CD8-positive, alpha-beta memory T cell (primary cell): ENCODE results near the gene CSPG4. TPM values are rescaled to one million over a fixed set of nuclear protein-coding genes. Genes with fewer than 3 reads are reported as not detected.
"Not testable (repeated sequence)": the region's sequence is repeated elsewhere in the genome, so short reads cannot be mapped to it uniquely, and the experiment has no call there.

Experiments
- CTCF ChIA-PET: fragments of 350-600 bp; sonication (Branson Sonifier 250); formaldehyde crosslinking; loops from one replicate; lab custom pipeline; 2021; ENCODE audit warnings: antibody characterized with exemption; lab: Charles Lee
- POLR2A ChIA-PET: fragments of 350-600 bp; sonication (Branson Sonifier 250); formaldehyde crosslinking; loops from one replicate; lab custom pipeline; 2021; ENCODE audit warnings: antibody characterized with exemption; lab: Charles Lee
- DNase-seq, 5 donors: peaks; one replicate each; pipeline versions ENCODE4 v3.0.0 to v3.0.0-alpha.2; 2020 to 2022; ENCODE audit warnings: mixed read lengths in 1 of 5
- H3K27ac ChIP-seq: one replicate; pipeline ENCODE4 v1.7.0; 2013; ENCODE audit warnings: low read depth, mild to moderate bottlenecking, low read length, moderate library complexity
- H3K27me3 ChIP-seq: 2 replicates; pipeline ENCODE4 v1.7.0; 2013; ENCODE audit warnings: low read length, mild to moderate bottlenecking; ENCODE audit not compliant: insufficient read depth, poor library complexity, severe bottlenecking
- H3K36me3 ChIP-seq: 2 replicates; pipeline ENCODE4 v1.7.0; 2013; ENCODE audit warnings: mild to moderate bottlenecking, low read length, moderate library complexity; ENCODE audit not compliant: insufficient read depth
- H3K4me1 ChIP-seq: 2 replicates; pipeline ENCODE4 v1.7.0; 2013; ENCODE audit warnings: mild to moderate bottlenecking, low read length, moderate library complexity; ENCODE audit not compliant: insufficient read depth
- H3K4me3 ChIP-seq: 2 replicates; pipeline ENCODE4 v1.7.0; 2013; ENCODE audit warnings: mild to moderate bottlenecking, low read length
- H3K9me3 ChIP-seq: 2 replicates; pipeline ENCODE4 v1.7.0; 2013; ENCODE audit warnings: mild to moderate bottlenecking, low read length
- H3K27ac Mint-ChIP-seq, 8 donors: one replicate each; pipeline ENCODE4 v1.8.0; 2020 to 2021; ENCODE audit warnings: mixed read lengths in 8 of 8, mild to moderate bottlenecking in 6 of 8, inconsistent platforms in 3 of 8, moderate library complexity in 3 of 8
- H3K27me3 Mint-ChIP-seq, 2 donors: one replicate each; pipeline ENCODE4 v1.8.0; 2020 to 2021; ENCODE audit warnings: mixed read lengths in 2 of 2, mild to moderate bottlenecking in 1 of 2, moderate library complexity in 1 of 2
- H3K36me3 Mint-ChIP-seq, 3 donors: one replicate each; pipeline ENCODE4 v1.8.0; 2020 to 2021; ENCODE audit warnings: mixed read lengths in 3 of 3, inconsistent platforms in 1 of 3, mild to moderate bottlenecking in 1 of 3
- H3K4me1 Mint-ChIP-seq, 3 donors: one replicate each; pipeline ENCODE4 v1.8.0; 2020 to 2021; ENCODE audit warnings: mixed read lengths in 3 of 3, inconsistent platforms in 1 of 3, mild to moderate bottlenecking in 1 of 3
- H3K4me3 Mint-ChIP-seq, 7 donors: one replicate each; pipeline ENCODE4 v1.8.0; 2020 to 2021; ENCODE audit warnings: mixed read lengths in 7 of 7, mild to moderate bottlenecking in 6 of 7, moderate library complexity in 4 of 7, inconsistent platforms in 2 of 7
- H3K9me3 Mint-ChIP-seq, 5 donors: one replicate each; pipeline ENCODE4 v1.8.0; 2020 to 2022; ENCODE audit warnings: mixed read lengths in 5 of 5, mild to moderate bottlenecking in 3 of 5, moderate library complexity in 2 of 5, inconsistent platforms in 1 of 5
- polyA plus RNA-seq: library from polyadenylated mRNA; unstranded; fragments of 300-500 nt; fragmentation: Illumina TruSeq; gene quantifications from one replicate; pipeline ENCODE4 v1.2.3, GENCODE V29; 2021
- total RNA-seq, 2 experiments: library from RNA; stranded (reverse); gene quantifications; one replicate each; pipeline ENCODE4 v1.2.3, GENCODE V29; 2021

The CSPG4 gene
- total and polyA plus RNA-seq, 3 experiments from 2014 or later = not detected

DNA sequence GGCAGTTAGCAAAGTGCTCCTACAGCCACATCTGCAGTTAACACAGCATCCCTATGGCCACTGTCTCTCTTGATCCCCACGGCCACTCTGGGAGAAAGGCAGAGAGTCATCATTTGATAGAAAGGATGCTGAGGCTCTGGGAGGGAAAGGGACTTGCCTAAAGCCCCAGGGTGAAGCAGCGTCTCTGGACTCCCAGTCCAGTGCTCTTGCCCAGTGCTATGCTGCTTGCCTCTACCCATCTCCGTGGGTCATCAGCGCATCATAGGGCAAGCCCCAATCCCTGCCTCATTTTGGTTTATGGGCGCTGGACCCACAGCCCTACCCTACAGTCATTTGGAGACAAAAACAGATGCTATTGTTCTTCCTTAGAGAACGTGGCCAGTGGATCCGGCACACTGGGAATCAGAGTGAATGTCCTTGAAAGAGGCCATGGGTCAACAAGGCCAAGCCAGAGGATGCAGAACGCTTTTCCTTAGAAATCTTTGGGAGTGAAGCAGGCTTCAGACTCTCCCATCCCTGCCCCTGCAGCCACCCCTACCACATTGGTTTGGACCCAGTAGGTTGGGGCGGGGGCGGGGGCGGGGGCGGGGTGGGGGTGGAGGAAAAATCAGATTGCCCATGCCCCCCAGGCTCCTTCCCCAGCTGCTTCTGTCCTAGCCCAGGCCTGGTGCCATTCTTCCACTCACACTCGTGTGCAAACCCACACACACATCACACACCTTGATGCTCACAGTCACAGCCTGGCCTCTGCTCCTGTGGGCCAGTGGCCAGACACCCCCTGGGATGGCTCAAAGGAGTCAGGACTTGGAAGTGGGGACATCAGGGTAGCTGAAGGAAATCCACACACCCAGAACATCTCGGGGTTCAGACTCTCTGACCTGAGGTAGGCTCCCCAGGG, 24.7 kb upstream of the CSPG4 start:
- H3K27me3 Mint-ChIP-seq = peaks cover 28 to 36% of the 10 kb centered on the region in 2 donors
- POLR2A ChIA-PET, H3K9me3 Mint-ChIP-seq, H3K36me3 ChIP-seq, DNase-seq, H3K4me3 ChIP-seq, H3K27ac ChIP-seq, H3K9me3 ChIP-seq, CTCF ChIA-PET, H3K27me3 ChIP-seq, H3K36me3 Mint-ChIP-seq: not testable (repeated sequence)
- H3K4me3 Mint-ChIP-seq = peak overlapping the region; percentile 71 to 91 (median 81)
- peak overlapping the region in 4 of 8 donors; percentile 47 to 86 (median 82) for H3K27ac Mint-ChIP-seq
- H3K4me1 Mint-ChIP-seq = peaks cover 9 to 21% (median 18%) of the 10 kb centered on the region in 3 donors
- H3K4me1 ChIP-seq = peaks cover 10% of the 10 kb centered on the region

DNA sequence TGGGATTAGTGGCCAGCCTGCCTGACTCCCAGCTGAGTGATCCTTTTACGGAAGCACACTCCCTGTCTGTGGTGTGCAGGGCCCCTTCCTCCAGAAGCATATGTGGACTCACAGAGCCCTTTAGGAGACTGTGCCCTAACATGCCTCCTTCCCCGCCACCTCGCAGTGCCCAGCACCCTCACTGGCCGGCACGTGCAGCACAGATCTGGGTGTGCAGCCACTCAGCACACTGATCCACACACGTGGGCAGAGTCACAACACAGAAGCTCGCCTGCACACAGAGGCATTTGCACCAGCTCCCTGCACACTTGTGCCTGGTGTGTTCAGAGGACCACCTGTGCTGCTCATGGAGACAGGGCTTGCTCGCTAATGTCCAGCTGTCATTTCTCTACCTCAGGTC, 23.6 kb upstream of the CSPG4 start:
- peaks cover 26 to 31% of the 10 kb centered on the region in 2 donors for H3K27me3 Mint-ChIP-seq
- peak overlapping the region in 1 of 7 donors; percentile 6 for H3K4me3 Mint-ChIP-seq
- POLR2A ChIA-PET = no interaction called here
- Histone ChIP-seq H3K27ac (no peak overlapping the region), H3K4me3 (no peak overlapping the region), H3K27me3 (no peaks in the 10 kb centered on the region), H3K9me3 (no peaks in the 10 kb centered on the region), H3K4me1 (peaks cover 10% of the 10 kb centered on the region), H3K36me3 (no peaks in the 10 kb centered on the region)
- no peaks in the 10 kb centered on the region for H3K9me3 Mint-ChIP-seq
- peaks cover 9 to 27% (median 18%) of the 10 kb centered on the region in 3 donors for H3K4me1 Mint-ChIP-seq
- H3K36me3 Mint-ChIP-seq = no peaks in the 10 kb centered on the region
- no peak for DNase-seq
- H3K27ac Mint-ChIP-seq = no peak overlapping the region
- CTCF ChIA-PET = interaction anchor here (1.2 kb wide), 1 partner anchor 66 kb away, joined by 6 read pairs; no protein-coding TSS in a partner anchor

DNA sequence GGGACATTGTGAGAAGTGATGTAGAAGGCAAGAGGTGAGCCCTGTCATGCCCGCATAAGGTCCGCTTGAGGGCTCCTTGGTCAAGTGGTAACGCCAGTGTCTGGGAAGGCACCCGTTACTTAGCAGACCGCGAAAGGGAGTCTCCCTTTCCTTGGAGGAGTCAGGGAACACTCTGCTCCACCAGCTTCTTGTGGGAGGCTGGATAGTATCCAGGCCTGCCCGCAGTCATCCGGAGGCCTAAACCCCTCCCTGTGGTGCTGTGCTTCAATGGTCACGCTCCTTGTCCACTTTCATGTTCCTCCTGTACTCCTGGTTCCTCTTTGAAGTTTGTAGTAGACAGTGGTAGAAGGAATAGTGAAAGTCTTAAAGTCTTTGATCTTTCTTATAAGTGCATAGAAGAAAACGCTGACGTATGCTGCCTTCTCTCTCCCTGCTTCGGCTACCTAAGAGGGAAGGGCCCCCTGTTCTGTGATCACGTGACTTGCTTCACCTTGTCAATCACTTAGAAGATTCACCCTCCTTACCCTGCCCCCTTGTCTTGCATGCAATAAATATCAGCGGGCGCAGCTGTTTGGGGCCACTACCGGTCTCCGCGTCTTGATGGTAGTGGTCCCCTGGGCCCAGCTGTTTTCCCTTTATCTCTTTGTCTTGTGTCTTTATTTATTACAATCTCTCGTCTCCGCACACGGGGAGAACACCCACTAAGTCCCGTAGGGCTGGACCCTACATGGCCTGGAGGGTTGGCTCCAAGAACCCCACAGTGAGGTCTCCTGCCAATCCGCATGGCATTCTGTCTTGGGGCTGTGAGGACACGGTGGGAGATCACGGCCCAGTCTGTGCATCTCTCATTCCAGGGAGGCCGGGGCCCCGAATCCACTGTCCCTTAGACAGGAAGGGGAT, 22.5 kb upstream of the CSPG4 start:
- H3K4me3 Mint-ChIP-seq, POLR2A ChIA-PET, H3K4me3 ChIP-seq, H3K36me3 ChIP-seq, H3K27ac Mint-ChIP-seq, H3K9me3 ChIP-seq, DNase-seq, H3K27me3 ChIP-seq, H3K36me3 Mint-ChIP-seq, H3K27ac ChIP-seq, H3K9me3 Mint-ChIP-seq: not testable (repeated sequence)
- H3K27me3 Mint-ChIP-seq = peaks cover 25 to 26% of the 10 kb centered on the region in 2 donors
- H3K4me1 ChIP-seq = peaks cover 10% of the 10 kb centered on the region
- CTCF ChIA-PET = interaction anchor here (1.2 kb wide), 1 partner anchor 67 kb away, joined by 6 read pairs; no protein-coding TSS in a partner anchor
- H3K4me1 Mint-ChIP-seq = peaks cover 9 to 27% (median 18%) of the 10 kb centered on the region in 3 donors

DNA sequence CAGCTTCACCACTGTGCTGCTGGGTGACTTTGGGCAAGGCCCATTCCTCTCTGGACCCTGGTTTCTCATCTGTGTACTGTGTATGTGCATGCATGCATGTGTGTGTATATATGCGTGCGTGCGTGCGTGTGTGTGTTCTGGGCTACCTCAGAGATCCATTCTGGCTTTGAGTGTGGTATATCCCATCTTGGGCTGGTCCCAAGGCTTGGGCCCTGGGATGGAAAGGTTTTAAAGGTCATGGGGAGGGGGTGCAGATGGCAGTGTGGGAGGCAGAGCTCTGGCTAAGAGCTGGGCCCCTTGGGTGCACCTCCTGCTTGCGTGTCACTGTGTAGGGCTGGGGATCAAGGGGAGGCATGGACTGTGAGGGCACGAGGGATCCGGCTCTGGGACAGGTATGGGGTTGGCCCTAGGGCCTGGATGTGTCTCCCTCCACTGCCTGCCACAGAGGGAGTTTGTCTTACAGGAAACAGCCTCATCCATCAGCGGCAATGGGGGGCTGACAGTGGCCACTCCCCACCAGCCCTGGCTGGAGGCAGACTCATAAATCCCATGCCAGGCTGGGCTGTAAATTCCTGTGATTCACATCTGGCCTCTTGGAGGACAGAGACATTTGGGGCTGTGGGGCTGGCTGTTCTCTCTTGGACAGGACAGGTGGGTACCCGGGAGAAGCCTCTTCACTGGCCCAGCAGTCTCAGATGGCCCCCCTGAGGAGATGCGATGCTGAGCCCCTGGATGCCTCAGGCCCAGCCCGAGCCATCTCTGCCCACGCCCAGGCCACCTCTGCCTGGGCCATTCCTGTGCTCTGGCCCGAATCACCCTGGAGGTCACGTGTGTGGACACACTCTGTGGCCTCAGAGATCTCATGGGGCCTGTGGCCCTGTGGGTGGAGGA, 21.4 kb upstream of the CSPG4 start:
- Histone ChIP-seq H3K36me3 (no peaks in the 10 kb centered on the region), H3K4me1 (peaks cover 4% of the 10 kb centered on the region), H3K27me3 (no peaks in the 10 kb centered on the region), H3K9me3 (no peaks in the 10 kb centered on the region), H3K4me3 (no peak overlapping the region), H3K27ac (no peak overlapping the region)
- CTCF ChIA-PET = no interaction called here
- POLR2A ChIA-PET = no interaction called here
- H3K9me3 Mint-ChIP-seq = no peaks in the 10 kb centered on the region
- H3K36me3 Mint-ChIP-seq = no peaks in the 10 kb centered on the region
- no peak overlapping the region for H3K4me3 Mint-ChIP-seq
- peaks cover 7 to 18% (median 15%) of the 10 kb centered on the region in 3 donors for H3K4me1 Mint-ChIP-seq
- peak in 1 of 5 donors; percentile 36 for DNase-seq
- no peak overlapping the region for H3K27ac Mint-ChIP-seq
- peaks cover 20 to 24% of the 10 kb centered on the region in 2 donors for H3K27me3 Mint-ChIP-seq

DNA sequence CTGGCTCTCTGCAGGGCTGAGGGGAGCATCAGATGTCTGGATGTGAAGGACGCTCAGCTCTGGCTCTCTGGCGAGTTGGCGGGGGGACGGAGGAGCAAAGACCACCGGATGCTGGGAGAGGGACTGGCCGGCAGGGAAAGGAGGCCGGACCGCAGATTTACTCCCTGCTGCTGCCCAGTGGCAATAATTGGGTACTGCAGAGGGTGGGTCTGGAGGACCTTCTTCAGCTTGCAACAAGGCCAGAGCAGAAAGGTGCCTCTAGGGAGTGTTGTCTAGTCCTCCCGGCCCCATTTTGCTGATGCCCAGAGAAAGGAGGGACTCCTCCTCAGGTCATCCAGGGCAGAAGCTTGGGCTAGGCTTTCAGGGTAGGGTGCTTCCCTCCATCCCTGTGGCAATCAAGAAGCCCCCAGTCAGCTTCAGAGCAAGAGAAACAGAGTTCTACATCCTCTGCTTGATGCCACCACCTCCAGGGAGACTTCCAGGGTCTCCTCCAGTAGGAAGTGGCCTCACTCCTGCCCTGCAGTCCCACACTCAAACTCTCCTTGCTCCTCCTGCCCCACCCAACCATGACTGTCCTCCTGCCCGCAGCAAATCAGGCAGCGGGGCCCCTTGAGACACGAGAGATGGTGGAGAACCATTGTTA, 20.3 kb upstream of the CSPG4 start:
- ChIA-PET CTCF (no interaction called here), POLR2A (no interaction called here)
- Histone ChIP-seq H3K4me1 (no peaks in the 10 kb centered on the region), H3K27me3 (no peaks in the 10 kb centered on the region), H3K36me3 (no peaks in the 10 kb centered on the region), H3K9me3 (no peaks in the 10 kb centered on the region), H3K4me3 (no peak overlapping the region), H3K27ac (no peak overlapping the region)
- Mint-ChIP-seq H3K27me3 (peaks cover 24% of the 10 kb centered on the region in 2 donors), H3K9me3 (no peaks in the 10 kb centered on the region), H3K4me3 (no peak overlapping the region), H3K36me3 (no peaks in the 10 kb centered on the region), H3K4me1 (peaks cover 5 to 14% (median 13%) of the 10 kb centered on the region in 3 donors), H3K27ac (peak overlapping the region in 1 of 8 donors; percentile 14)
- DNase-seq = peak; percentile 9 to 55 (median 27)

DNA sequence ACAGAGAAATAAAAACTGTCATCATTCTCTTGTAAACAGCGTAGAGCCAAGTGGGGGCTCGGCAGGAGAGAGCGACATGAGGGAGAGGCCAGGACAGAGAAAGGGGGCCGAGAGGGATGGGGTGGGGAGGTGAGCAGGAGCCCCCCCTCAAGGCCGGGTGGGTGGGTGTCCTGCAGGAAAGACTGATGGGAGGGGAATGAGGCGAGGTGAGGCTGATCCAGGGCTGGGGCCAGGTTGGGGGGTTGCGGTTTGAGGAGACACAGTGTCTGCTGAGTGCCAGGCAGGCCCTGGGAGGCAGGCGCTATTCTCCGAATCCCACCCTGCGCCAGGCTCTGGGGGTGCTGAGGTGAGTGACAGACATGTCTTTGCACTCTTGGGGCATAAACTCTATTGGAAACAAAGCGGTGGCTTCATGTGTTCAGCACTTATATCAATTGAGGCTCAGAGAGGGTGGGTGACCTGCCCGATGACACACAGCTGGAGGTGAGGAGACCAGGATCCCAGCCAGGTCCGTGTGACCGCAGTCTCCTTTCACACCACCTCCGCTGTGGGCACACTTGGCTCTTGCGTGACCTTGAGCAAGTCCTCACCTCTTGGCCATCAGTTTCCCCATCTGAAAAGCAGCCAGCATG, 19.6 kb upstream of the CSPG4 start:
- H3K27me3 Mint-ChIP-seq = peaks cover 23 to 24% of the 10 kb centered on the region in 2 donors
- H3K4me1 Mint-ChIP-seq = peaks cover 2 to 11% (median 10%) of the 10 kb centered on the region in 3 donors
- no peaks in the 10 kb centered on the region for H3K9me3 Mint-ChIP-seq
- H3K4me3 ChIP-seq = no peak overlapping the region
- CTCF ChIA-PET = interaction anchor here (1.0 kb wide), 1 partner anchor 70 kb away, joined by 3 read pairs; no protein-coding TSS in a partner anchor
- H3K4me3 Mint-ChIP-seq = no peak overlapping the region
- H3K27me3 ChIP-seq = no peaks in the 10 kb centered on the region
- H3K9me3 ChIP-seq = no peaks in the 10 kb centered on the region
- DNase-seq = peak in 1 of 5 donors; percentile 35
- no peaks in the 10 kb centered on the region for H3K36me3 Mint-ChIP-seq
- no peak overlapping the region for H3K27ac Mint-ChIP-seq
- H3K27ac ChIP-seq = no peak overlapping the region
- H3K4me1 ChIP-seq = no peaks in the 10 kb centered on the region
- H3K36me3 ChIP-seq = no peaks in the 10 kb centered on the region
- POLR2A ChIA-PET = no interaction called here
